IPS-NIHi7 (cell line): Measurements from ENCODE around the gene DHRS3.

Experiments used
- DNase-seq: peaks from one replicate; pipeline ENCODE4 v3.0.0; 2012; ENCODE audit warnings: mixed read lengths; ENCODE audit errors: extremely low spot score

DHRS3 gene

GRCh38 chr1:12599657-12600056, 18.4 kb downstream of the DHRS3 start:
- DNase-seq = no peak

GRCh38 chr1:12598974-12599373, 19.0 kb downstream of the DHRS3 start:
- no peak for DNase-seq

- no peak for DNase-seq
These were observed 20.2 kb downstream of the DHRS3 start for GRCh38 chr1:12597792-12598191.

- peak; percentile 46 for DNase-seq
These were observed 21.8 kb downstream of the DHRS3 start for GRCh38 chr1:12596007-12596821.

GRCh38 chr1:12595757-12596006, 22.3 kb downstream of the DHRS3 start:
- DNase-seq = peak; percentile 82

GRCh38 chr1:12594966-12595756, 22.8 kb downstream of the DHRS3 start:
- peak; percentile 95 for DNase-seq

GRCh38 chr1:12594490-12594889, 23.5 kb downstream of the DHRS3 start:
- DNase-seq = no peak

- no peak for DNase-seq
These were observed 24.4 kb downstream of the DHRS3 start for GRCh38 chr1:12593621-12594066.

GRCh38 chr1:12592496-12592895, 25.5 kb downstream of the DHRS3 start:
- DNase-seq = no peak

GRCh38 chr1:12591267-12591938, 26.6 kb downstream of the DHRS3 start:
- no peak for DNase-seq

GRCh38 chr1:12588695-12589094, 29.3 kb downstream of the DHRS3 start:
- no peak for DNase-seq

GRCh38 chr1:12587981-12588640, 29.9 kb downstream of the DHRS3 start:
- no peak for DNase-seq

- no peak for DNase-seq
These were observed 31.8 kb downstream of the DHRS3 start for GRCh38 chr1:12585951-12586942.

- DNase-seq = no peak
These were observed 32.5 kb downstream of the DHRS3 start for GRCh38 chr1:12585536-12585935.

GRCh38 chr1:12584900-12585525, 33.0 kb downstream of the DHRS3 start:
- DNase-seq = no peak

- no peak for DNase-seq
These were observed 34.5 kb downstream of the DHRS3 start for GRCh38 chr1:12583484-12583883.

- no peak for DNase-seq
These were observed 35.4 kb downstream of the DHRS3 start for GRCh38 chr1:12582649-12583048.

- DNase-seq = no peak
These were observed 36.8 kb downstream of the DHRS3 start for GRCh38 chr1:12581179-12581578.

GRCh38 chr1:12580054-12580887, 37.7 kb downstream of the DHRS3 start:
- no peak for DNase-seq
